ENCODE measurements around the gene SEMA5A. TPM values are rescaled to one million over a fixed set of nuclear protein-coding genes. Genes with fewer than 3 reads are reported as not detected.

The SEMA5A gene
- total RNA-seq, 1 donor from 2014 or later: not detected

- intact Hi-C loops (cut with micrococcal nuclease): no loop called here
- no peaks in the 10 kb centered on the region for H3K36me3 Mint-ChIP-seq (ENCODE audit: low read depth)
- no peak overlapping the region for H3K4me3 Mint-ChIP-seq
- DNase-seq: no peak
- no peaks in the 10 kb centered on the region for H3K9me3 Mint-ChIP-seq
- H3K4me1 Mint-ChIP-seq: no peaks in the 10 kb centered on the region
- no peaks in the 10 kb centered on the region for H3K27me3 Mint-ChIP-seq
- H3K27ac Mint-ChIP-seq: no peak overlapping the region
Observed at GRCh38 chr5:9288234-9288633, 257.6 kb downstream of the SEMA5A start.

- no peak for DNase-seq
- Mint-ChIP-seq H3K4me1 (no peaks in the 10 kb centered on the region), H3K27ac (no peak overlapping the region), H3K4me3 (no peak overlapping the region), H3K36me3 (ENCODE audit: low read depth) (no peaks in the 10 kb centered on the region), H3K9me3 (no peaks in the 10 kb centered on the region), H3K27me3 (no peaks in the 10 kb centered on the region)
- intact Hi-C loops (cut with micrococcal nuclease): no loop called here
Observed at GRCh38 chr5:9284781-9285307, 261.0 kb downstream of the SEMA5A start.

GRCh38 chr5:9284272-9284671 is 261.6 kb downstream of the SEMA5A start:
- intact Hi-C loops (cut with micrococcal nuclease): no loop called here
- Mint-ChIP-seq H3K4me1 (no peaks in the 10 kb centered on the region), H3K36me3 (ENCODE audit: low read depth) (no peaks in the 10 kb centered on the region)

GRCh38 chr5:9283473-9283872 is 262.4 kb downstream of the SEMA5A start:
- no peaks in the 10 kb centered on the region for H3K27me3 Mint-ChIP-seq
- H3K36me3 Mint-ChIP-seq (ENCODE audit: low read depth): no peaks in the 10 kb centered on the region
- DNase-seq: no peak
- intact Hi-C loops (cut with micrococcal nuclease): no loop called here
- H3K4me3 Mint-ChIP-seq: no peak overlapping the region
- no peaks in the 10 kb centered on the region for H3K4me1 Mint-ChIP-seq
- H3K27ac Mint-ChIP-seq: no peak overlapping the region
- no peaks in the 10 kb centered on the region for H3K9me3 Mint-ChIP-seq

More at GRCh38 chr5:9284272-9284671, 261.6 kb downstream of the SEMA5A start:
- no peaks in the 10 kb centered on the region for H3K9me3 Mint-ChIP-seq
- H3K4me3 Mint-ChIP-seq: no peak overlapping the region
- H3K27ac Mint-ChIP-seq: no peak overlapping the region
- no peak for DNase-seq
- no peaks in the 10 kb centered on the region for H3K27me3 Mint-ChIP-seq

- Mint-ChIP-seq H3K36me3 (ENCODE audit: low read depth) (no peaks in the 10 kb centered on the region), H3K27me3 (no peaks in the 10 kb centered on the region), H3K4me3 (no peak overlapping the region), H3K4me1 (no peaks in the 10 kb centered on the region), H3K27ac (no peak overlapping the region), H3K9me3 (no peaks in the 10 kb centered on the region)
- DNase-seq: no peak
- intact Hi-C loops (cut with micrococcal nuclease): no loop called here
Observed at GRCh38 chr5:9283021-9283420, 262.9 kb downstream of the SEMA5A start.

GRCh38 chr5:9282211-9282610 is 263.7 kb downstream of the SEMA5A start:
- no peak overlapping the region for H3K27ac Mint-ChIP-seq
- H3K27me3 Mint-ChIP-seq: no peaks in the 10 kb centered on the region
- DNase-seq: no peak
- H3K9me3 Mint-ChIP-seq: no peaks in the 10 kb centered on the region
- no peak overlapping the region for H3K4me3 Mint-ChIP-seq
- intact Hi-C loops (cut with micrococcal nuclease): no loop called here
- no peaks in the 10 kb centered on the region for H3K4me1 Mint-ChIP-seq
- no peaks in the 10 kb centered on the region for H3K36me3 Mint-ChIP-seq (ENCODE audit: low read depth)

GRCh38 chr5:9279774-9280173 is 266.1 kb downstream of the SEMA5A start:
- intact Hi-C loops (cut with micrococcal nuclease): no loop called here
- H3K4me1 Mint-ChIP-seq: no peaks in the 10 kb centered on the region
- no peaks in the 10 kb centered on the region for H3K9me3 Mint-ChIP-seq
- no peak for DNase-seq
- H3K36me3 Mint-ChIP-seq (ENCODE audit: low read depth): no peaks in the 10 kb centered on the region
- no peak overlapping the region for H3K27ac Mint-ChIP-seq
- no peaks in the 10 kb centered on the region for H3K27me3 Mint-ChIP-seq
- no peak overlapping the region for H3K4me3 Mint-ChIP-seq

GRCh38 chr5:9278921-9279603 is 266.8 kb downstream of the SEMA5A start:
- no peak overlapping the region for H3K27ac Mint-ChIP-seq

GRCh38 chr5:9269014-9269413 is 276.9 kb downstream of the SEMA5A start:
- Mint-ChIP-seq H3K4me1 (no peaks in the 10 kb centered on the region), H3K36me3 (ENCODE audit: low read depth) (no peaks in the 10 kb centered on the region), H3K4me3 (no peak overlapping the region), H3K27me3 (no peaks in the 10 kb centered on the region), H3K27ac (no peak overlapping the region), H3K9me3 (peaks cover 7% of the 10 kb centered on the region)
- no peak for DNase-seq
- intact Hi-C loops (cut with micrococcal nuclease): no loop called here

More at GRCh38 chr5:9278921-9279603, 266.8 kb downstream of the SEMA5A start:
- Mint-ChIP-seq H3K27me3 (no peaks in the 10 kb centered on the region), H3K4me1 (no peaks in the 10 kb centered on the region), H3K36me3 (ENCODE audit: low read depth) (no peaks in the 10 kb centered on the region), H3K4me3 (no peak overlapping the region), H3K9me3 (no peaks in the 10 kb centered on the region)
- no peak for DNase-seq
- intact Hi-C loops (cut with micrococcal nuclease): no loop called here

- Mint-ChIP-seq H3K4me3 (no peak overlapping the region), H3K9me3 (peaks cover 12% of the 10 kb centered on the region), H3K36me3 (ENCODE audit: low read depth) (no peaks in the 10 kb centered on the region), H3K4me1 (no peaks in the 10 kb centered on the region), H3K27me3 (no peaks in the 10 kb centered on the region), H3K27ac (no peak overlapping the region)
- no peak for DNase-seq
- intact Hi-C loops (cut with micrococcal nuclease): no loop called here
Observed at GRCh38 chr5:9268226-9268625, 277.6 kb downstream of the SEMA5A start.

GRCh38 chr5:9265441-9266287 is 280.2 kb downstream of the SEMA5A start:
- intact Hi-C loops (cut with micrococcal nuclease): no loop called here
- H3K36me3 Mint-ChIP-seq (ENCODE audit: low read depth): no peaks in the 10 kb centered on the region
- DNase-seq: no peak
- no peak overlapping the region for H3K27ac Mint-ChIP-seq
- H3K9me3 Mint-ChIP-seq: peaks cover 12% of the 10 kb centered on the region
- H3K4me3 Mint-ChIP-seq: no peak overlapping the region
- H3K4me1 Mint-ChIP-seq: no peaks in the 10 kb centered on the region
- H3K27me3 Mint-ChIP-seq: no peaks in the 10 kb centered on the region

GRCh38 chr5:9264301-9264700 is 281.6 kb downstream of the SEMA5A start:
- intact Hi-C loops (cut with micrococcal nuclease): no loop called here
- H3K4me1 Mint-ChIP-seq: no peaks in the 10 kb centered on the region

GRCh38 chr5:9263656-9264055 is 282.2 kb downstream of the SEMA5A start:
- Mint-ChIP-seq H3K36me3 (ENCODE audit: low read depth) (no peaks in the 10 kb centered on the region), H3K27me3 (no peaks in the 10 kb centered on the region), H3K9me3 (peaks cover 12% of the 10 kb centered on the region), H3K4me1 (no peaks in the 10 kb centered on the region), H3K4me3 (no peak overlapping the region), H3K27ac (no peak overlapping the region)
- DNase-seq: no peak
- intact Hi-C loops (cut with micrococcal nuclease): no loop called here

More at GRCh38 chr5:9264301-9264700, 281.6 kb downstream of the SEMA5A start:
- H3K9me3 Mint-ChIP-seq: peaks cover 12% of the 10 kb centered on the region
- H3K27me3 Mint-ChIP-seq: no peaks in the 10 kb centered on the region
- no peak for DNase-seq
- no peak overlapping the region for H3K4me3 Mint-ChIP-seq
- no peak overlapping the region for H3K27ac Mint-ChIP-seq
- H3K36me3 Mint-ChIP-seq (ENCODE audit: low read depth): no peaks in the 10 kb centered on the region

- no peak overlapping the region for H3K4me3 Mint-ChIP-seq
- H3K9me3 Mint-ChIP-seq: no peaks in the 10 kb centered on the region
Observed at GRCh38 chr5:9251379-9251980, 294.4 kb downstream of the SEMA5A start.

More at GRCh38 chr5:9251379-9251980, 294.4 kb downstream of the SEMA5A start:
- Mint-ChIP-seq H3K4me1 (no peaks in the 10 kb centered on the region), H3K36me3 (ENCODE audit: low read depth) (no peaks in the 10 kb centered on the region), H3K27me3 (no peaks in the 10 kb centered on the region), H3K27ac (no peak overlapping the region)
- intact Hi-C loops (cut with micrococcal nuclease): no loop called here
- DNase-seq: no peak

Data from activated CD4-positive, alpha-beta T cell treated with anti-CD3 and anti-CD28 coated beads, Interleukin-2, amount 10 ng/mL, durations not matched to agents 24 days and 14 days (primary cell).